Esophagus (tissue), 2 donors: ENCODE measurements around the gene LBR. TPM values are rescaled to one million over a fixed set of nuclear protein-coding genes. Genes with fewer than 3 reads are reported as not detected.

ENCODE experiments used
- H3K27ac ChIP-seq, 2 donors: one replicate each; pipeline ENCODE4 v1.5.1; 2013; ENCODE audit warnings: low read depth in 2 of 2, mild to moderate bottlenecking in 2 of 2, inconsistent platforms in 1 of 2, low read length in 1 of 2, moderate library complexity in 1 of 2
- H3K27me3 ChIP-seq, 2 donors: one replicate each; pipeline ENCODE4 v1.6.1; 2013; ENCODE audit warnings: low read length in 2 of 2, control low read depth in 1 of 2, mild to moderate bottlenecking in 1 of 2; ENCODE audit not compliant: insufficient read depth in 2 of 2, control insufficient read depth in 1 of 2
- H3K36me3 ChIP-seq, 2 donors: one replicate each; pipeline ENCODE4 v1.6.1; 2013; ENCODE audit warnings: low read length in 1 of 2; ENCODE audit not compliant: control insufficient read depth in 2 of 2, insufficient read depth in 2 of 2
- H3K4me1 ChIP-seq, 2 donors: one replicate each; pipeline ENCODE4 v1.6.1; 2013; ENCODE audit warnings: low read length in 1 of 2; ENCODE audit not compliant: control insufficient read depth in 2 of 2, insufficient read depth in 2 of 2
- H3K4me3 ChIP-seq, 2 donors: one replicate each; pipeline ENCODE4 v1.5.1; 2013; ENCODE audit warnings: low read length in 2 of 2, mild to moderate bottlenecking in 2 of 2, low read depth in 1 of 2, moderate library complexity in 1 of 2
- H3K9me3 ChIP-seq, 2 donors: one replicate each; pipeline ENCODE4 v1.6.1; 2013; ENCODE audit warnings: mild to moderate bottlenecking in 2 of 2, low read depth in 1 of 2, low read length in 1 of 2, moderate library complexity in 1 of 2; ENCODE audit not compliant: control insufficient read depth in 2 of 2, insufficient read depth in 1 of 2
- WGBS, 2 donors: extraction: QIAGEN DNeasy Blood & Tissue Kit; methylation state at CpG; one replicate each; pipeline ENCODE4 v1.1.7; 2013; 5-methylcytosine and 5-hydroxymethylcytosine counted together
- polyA plus RNA-seq, 2 donors: library from polyadenylated mRNA; stranded (reverse); fragments of 200-250 nt; gene quantifications; one replicate each; pipeline ENCODE4 v1.2.3, GENCODE V29; 2013
- donor health status: healthy with polysubstance abuse.
- donor health status: Bipolar disorder and iron deficiency.

LBR gene
- polyA plus RNA-seq, 2 donors: 18.0 to 21.0 TPM

GRCh38 chr1:225364439-225364838, 63.4 kb downstream of the LBR start:
- 91 to 94% methylated on average over 6 of the region's 6 CpGs for WGBS, 2 donors
- Histone ChIP-seq H3K4me1 (no peaks in the 10 kb centered on the region), H3K36me3 (no peaks in the 10 kb centered on the region), H3K27ac (no peak overlapping the region), H3K9me3 (no peaks in the 10 kb centered on the region), H3K4me3 (no peak overlapping the region), H3K27me3 (no peaks in the 10 kb centered on the region)

DNA sequence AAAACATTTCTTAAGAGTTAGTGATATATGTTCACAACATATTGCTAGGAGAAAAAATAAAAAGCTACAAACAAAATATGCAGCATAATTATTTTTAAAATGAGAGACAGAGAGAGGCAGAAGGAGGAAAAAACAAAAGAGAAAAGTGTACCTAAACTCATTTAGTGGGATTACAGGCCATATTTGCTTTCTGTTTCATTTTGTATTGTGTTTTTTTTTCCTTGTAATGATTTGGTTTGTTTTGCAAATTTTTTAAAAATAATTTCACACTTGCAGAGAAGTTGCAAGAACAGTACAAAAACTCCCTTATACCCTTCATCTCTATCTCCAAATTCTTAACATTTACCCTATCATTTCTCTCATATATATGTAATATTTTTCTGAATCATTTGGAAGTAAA, 65.0 kb downstream of the LBR start:
- H3K4me3 ChIP-seq: no peak overlapping the region
- H3K36me3 ChIP-seq: no peaks in the 10 kb centered on the region
- H3K27me3 ChIP-seq: no peaks in the 10 kb centered on the region
- H3K4me1 ChIP-seq: no peaks in the 10 kb centered on the region
- no peak overlapping the region for H3K27ac ChIP-seq
- no peaks in the 10 kb centered on the region for H3K9me3 ChIP-seq

DNA sequence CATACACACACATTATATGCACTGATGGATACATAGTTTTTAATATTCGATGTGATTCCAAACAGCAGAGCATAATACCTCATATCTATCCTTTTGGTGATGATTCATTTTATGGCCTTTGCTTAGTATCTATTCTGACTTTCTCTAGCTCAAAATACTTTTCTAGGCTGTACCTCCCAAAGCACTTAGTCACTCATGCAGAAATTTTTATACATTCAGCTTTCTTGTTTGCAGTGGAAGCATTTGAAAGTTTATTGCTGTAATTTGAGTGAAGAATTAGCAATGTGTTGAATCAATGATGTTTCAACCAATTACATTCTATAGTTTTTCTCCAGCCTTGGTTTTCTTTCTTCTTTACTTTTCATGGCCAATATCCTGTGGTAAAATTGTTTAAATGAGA, 66.7 kb downstream of the LBR start:
- 84 to 88% methylated on average over 1 of the region's 1 CpG for WGBS, 2 donors

DNA sequence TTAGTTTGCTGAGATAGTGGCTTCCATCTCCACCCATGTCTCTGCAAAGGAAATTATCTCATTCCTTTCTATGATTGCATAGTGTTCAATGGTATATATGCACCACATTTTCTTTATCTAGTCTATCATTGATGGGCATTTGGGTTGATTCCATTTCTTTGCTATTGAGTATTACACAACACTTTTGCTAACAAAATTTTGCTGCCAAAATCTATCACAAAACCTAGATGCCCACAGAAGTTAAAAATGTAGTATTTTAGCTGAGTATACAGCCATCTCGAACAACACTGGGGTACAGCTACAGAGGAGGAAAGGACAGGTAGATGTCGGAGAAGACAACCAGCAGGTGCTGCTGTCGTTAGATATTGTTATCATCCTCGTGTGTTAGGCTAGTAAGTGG, 67.7 kb downstream of the LBR start:
- H3K36me3 ChIP-seq: no peaks in the 10 kb centered on the region
- 85 to 89% methylated on average over 4 of the region's 4 CpGs for WGBS, 2 donors

More for the DNA sequence above, 66.7 kb downstream of the LBR start:
- H3K36me3 ChIP-seq: no peaks in the 10 kb centered on the region
- no peak overlapping the region for H3K27ac ChIP-seq
- H3K4me1 ChIP-seq: no peaks in the 10 kb centered on the region
- H3K9me3 ChIP-seq: no peaks in the 10 kb centered on the region
- no peak overlapping the region for H3K4me3 ChIP-seq
- no peaks in the 10 kb centered on the region for H3K27me3 ChIP-seq

GRCh38 chr1:225355863-225356262, 72.0 kb downstream of the LBR start:
- H3K4me3 ChIP-seq: no peak overlapping the region
- no peaks in the 10 kb centered on the region for H3K9me3 ChIP-seq
- no peaks in the 10 kb centered on the region for H3K4me1 ChIP-seq
- H3K36me3 ChIP-seq: no peaks in the 10 kb centered on the region
- no peak overlapping the region for H3K27ac ChIP-seq
- 87 to 89% methylated on average over 1 of the region's 1 CpG for WGBS, 2 donors
- H3K27me3 ChIP-seq: no peaks in the 10 kb centered on the region

More for the DNA sequence above, 67.7 kb downstream of the LBR start:
- Histone ChIP-seq H3K27me3 (no peaks in the 10 kb centered on the region), H3K9me3 (no peaks in the 10 kb centered on the region), H3K4me1 (no peaks in the 10 kb centered on the region), H3K27ac (no peak overlapping the region), H3K4me3 (no peak overlapping the region)

DNA sequence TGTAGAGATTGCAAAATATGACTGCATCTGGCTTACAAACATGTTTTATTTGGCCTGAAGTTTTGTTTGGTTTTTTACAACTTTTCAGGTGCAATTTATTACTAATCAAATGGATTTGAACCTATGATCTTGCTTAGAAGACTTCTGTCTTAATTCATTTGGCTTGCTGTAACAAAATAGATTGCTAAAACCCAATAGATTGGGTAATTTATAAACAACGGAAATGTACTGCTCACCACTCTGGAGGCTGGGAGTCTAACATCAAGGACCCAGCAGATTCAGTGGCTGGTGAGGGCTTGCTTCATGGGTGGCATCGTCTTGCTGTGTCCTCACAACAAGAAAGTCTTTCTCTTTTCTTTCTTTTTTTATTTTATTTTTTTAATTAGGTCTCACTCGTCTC, 72.9 kb downstream of the LBR start:
- no peak overlapping the region for H3K27ac ChIP-seq
- no peaks in the 10 kb centered on the region for H3K9me3 ChIP-seq
- 83 to 88% methylated on average over 3 of the region's 3 CpGs for WGBS, 2 donors
- no peaks in the 10 kb centered on the region for H3K4me1 ChIP-seq
- no peak overlapping the region for H3K4me3 ChIP-seq
- no peaks in the 10 kb centered on the region for H3K36me3 ChIP-seq
- H3K27me3 ChIP-seq: no peaks in the 10 kb centered on the region

Other genes with a start within 250 kb of the LBR start
- 1 to 10 TPM; 6.7 to 6.9 TPM for gene ENAH, start 225.1 kb upstream of the LBR start, polyA plus RNA-seq